ENCODE data around the gene PCDH1. TPM values are rescaled to one million over a fixed set of nuclear protein-coding genes. Genes with fewer than 3 reads are reported as not detected.

The PCDH1 gene
- total RNA-seq, 1 donor = 2.8 TPM

DNA sequence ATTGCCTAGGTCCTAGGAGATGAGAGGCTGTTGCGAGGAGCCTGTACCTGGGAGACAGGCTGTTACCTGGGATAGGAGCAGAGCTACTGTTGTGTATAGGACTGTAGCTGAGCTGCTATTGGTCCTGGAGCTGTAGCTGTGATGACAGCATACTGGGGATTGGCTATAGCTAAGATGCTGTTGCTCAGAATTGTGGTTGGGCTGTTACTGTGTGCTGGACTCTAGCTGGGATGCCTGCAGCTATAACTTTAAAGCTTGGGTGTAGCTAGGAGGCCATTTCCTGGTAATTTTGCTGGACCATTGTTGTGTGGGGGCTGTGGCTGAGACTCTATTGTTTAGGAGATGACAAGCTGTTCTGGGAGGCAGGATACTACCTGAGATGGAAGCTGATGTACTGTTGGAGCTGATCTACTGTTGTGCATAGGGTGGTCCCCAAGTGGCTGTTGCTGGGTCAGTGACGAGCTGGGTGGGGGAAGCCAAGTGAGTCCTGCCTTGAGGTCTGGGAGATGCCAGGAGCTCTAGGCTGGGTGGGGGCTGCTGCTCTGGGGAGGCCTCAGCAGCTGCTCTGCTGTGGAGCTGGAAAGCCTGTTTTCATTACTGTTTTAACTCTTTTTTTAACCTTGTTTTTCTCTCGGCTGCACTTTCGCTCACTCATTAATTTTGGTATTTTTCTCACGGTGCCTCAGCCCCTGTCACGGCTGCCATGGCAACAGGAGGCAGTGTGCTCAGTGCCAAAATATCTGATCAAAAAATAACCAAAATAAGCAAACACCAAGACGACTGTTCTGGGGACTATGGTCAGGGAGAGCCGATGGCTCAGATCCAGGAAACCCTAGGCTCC, 3.0 kb upstream of the PCDH1 start:
- Histone ChIP-seq H3K4me1 (ENCODE audit: insufficient read depth, low read length) (peaks cover 31% of the 10 kb centered on the region), H3K9me3 (ENCODE audit: low read depth, low read length) (no peaks in the 10 kb centered on the region), H3K27me3 (ENCODE audit: insufficient read depth, low read length) (peaks cover 92% of the 10 kb centered on the region), H3K4me3 (ENCODE audit: low read length) (no peak overlapping the region)

DNA sequence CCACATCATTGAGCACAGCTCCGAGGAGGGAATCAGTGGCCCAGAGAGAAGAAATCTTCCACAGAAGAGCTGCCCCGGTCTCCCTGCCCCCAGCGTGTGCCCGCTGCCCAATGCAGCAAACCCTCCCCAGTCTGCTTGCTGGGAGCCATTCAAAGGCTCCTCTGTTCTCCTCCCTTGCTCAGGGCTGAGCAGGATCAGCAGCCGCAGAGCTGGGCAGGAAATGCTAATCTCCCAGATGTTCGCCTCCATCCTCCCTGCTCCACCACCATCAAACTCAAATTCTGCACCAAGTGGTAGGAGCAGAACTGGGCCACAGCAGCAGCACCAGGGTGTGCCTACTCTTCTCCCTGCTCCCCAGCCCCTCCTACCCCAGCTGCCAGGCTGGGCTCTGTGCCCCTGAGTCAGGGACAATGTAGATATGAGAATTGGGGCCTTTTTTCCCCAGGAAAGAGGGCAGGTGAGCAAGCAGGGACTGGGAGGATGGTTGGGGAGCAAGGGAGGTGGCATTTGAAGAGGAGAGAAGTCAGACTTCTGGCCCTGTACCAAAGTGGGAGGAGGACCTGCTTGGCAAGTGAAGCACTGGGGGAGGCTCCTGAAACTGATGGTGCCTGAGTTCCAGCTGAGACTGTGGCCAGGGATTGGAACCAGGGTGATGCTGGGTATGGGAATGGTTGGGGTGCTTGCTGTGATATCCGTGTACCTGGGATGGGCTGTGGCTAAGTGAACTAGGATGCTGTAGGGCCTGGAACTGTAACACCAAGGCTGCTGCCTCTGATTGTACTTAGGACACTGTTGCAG, 1.9 kb upstream of the PCDH1 start:
- Histone ChIP-seq H3K4me1 (ENCODE audit: insufficient read depth, low read length) (peaks cover 34% of the 10 kb centered on the region), H3K9me3 (ENCODE audit: low read depth, low read length) (no peaks in the 10 kb centered on the region), H3K27me3 (ENCODE audit: insufficient read depth, low read length) (peaks cover 94% of the 10 kb centered on the region), H3K4me3 (ENCODE audit: low read length) (no peak overlapping the region)

DNA sequence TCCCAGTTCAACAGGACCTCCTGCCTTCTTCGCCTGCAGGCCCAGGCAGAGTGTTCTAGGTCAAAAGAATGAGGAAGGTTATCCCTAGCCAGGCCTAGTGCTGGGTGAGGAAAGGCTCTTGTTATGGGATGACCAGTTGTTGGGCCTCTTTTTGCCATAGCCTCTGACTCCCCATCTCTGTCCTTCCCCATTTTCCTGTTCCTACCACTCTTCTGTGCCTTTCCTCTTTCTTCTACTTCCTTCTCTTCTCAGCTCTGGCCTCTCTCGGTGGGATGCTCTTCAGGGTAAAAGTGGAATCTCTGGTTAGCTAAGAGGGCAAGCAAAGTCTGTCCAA, 1.2 kb upstream of the PCDH1 start:
- H3K4me3 ChIP-seq (ENCODE audit: low read length) = no peak overlapping the region
- peaks cover 94% of the 10 kb centered on the region for H3K27me3 ChIP-seq (ENCODE audit: insufficient read depth, low read length)
- H3K4me1 ChIP-seq (ENCODE audit: insufficient read depth, low read length) = peaks cover 34% of the 10 kb centered on the region
- H3K9me3 ChIP-seq (ENCODE audit: low read depth, low read length) = no peaks in the 10 kb centered on the region

DNA sequence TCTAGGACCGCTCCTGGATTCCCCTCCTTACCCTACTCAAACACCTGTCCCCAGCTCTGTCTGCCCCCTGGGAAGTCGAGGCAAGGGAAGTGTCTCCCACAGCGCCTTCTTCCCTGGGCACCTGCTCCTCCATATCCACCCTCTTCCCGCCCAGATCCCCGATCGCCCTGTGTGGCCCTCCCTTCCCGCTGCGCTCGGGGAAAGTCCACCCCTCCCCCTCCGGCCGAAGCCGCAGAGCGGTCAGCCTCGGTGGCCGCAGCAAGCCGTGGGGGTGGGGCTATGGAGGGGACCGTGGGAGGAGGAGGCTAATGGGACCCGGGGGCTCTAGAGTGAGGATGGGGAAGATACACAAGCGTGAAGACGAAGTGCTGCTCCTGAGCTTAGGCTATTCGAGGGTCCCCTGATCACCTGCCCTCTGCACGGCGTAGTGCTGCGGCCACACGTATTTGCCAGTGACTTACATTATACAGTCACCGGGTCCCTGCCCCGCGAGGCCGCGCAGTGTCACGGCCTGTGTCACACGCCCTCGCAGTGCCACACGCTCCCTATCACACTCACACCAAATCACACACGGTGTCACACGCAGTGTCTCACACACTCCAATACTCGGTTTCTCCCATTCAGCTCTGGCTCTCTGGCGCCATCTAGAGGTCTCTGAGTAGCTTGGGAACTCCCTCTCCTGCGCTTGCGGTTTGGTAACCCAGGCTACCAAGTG, 658 bp upstream of the PCDH1 start:
- peak overlapping the region; percentile 8 for H3K4me3 ChIP-seq (ENCODE audit: low read length)
- H3K4me1 ChIP-seq (ENCODE audit: insufficient read depth, low read length) = peaks cover 34% of the 10 kb centered on the region
- peaks cover 94% of the 10 kb centered on the region for H3K27me3 ChIP-seq (ENCODE audit: insufficient read depth, low read length)
- no peaks in the 10 kb centered on the region for H3K9me3 ChIP-seq (ENCODE audit: low read depth, low read length)

DNA sequence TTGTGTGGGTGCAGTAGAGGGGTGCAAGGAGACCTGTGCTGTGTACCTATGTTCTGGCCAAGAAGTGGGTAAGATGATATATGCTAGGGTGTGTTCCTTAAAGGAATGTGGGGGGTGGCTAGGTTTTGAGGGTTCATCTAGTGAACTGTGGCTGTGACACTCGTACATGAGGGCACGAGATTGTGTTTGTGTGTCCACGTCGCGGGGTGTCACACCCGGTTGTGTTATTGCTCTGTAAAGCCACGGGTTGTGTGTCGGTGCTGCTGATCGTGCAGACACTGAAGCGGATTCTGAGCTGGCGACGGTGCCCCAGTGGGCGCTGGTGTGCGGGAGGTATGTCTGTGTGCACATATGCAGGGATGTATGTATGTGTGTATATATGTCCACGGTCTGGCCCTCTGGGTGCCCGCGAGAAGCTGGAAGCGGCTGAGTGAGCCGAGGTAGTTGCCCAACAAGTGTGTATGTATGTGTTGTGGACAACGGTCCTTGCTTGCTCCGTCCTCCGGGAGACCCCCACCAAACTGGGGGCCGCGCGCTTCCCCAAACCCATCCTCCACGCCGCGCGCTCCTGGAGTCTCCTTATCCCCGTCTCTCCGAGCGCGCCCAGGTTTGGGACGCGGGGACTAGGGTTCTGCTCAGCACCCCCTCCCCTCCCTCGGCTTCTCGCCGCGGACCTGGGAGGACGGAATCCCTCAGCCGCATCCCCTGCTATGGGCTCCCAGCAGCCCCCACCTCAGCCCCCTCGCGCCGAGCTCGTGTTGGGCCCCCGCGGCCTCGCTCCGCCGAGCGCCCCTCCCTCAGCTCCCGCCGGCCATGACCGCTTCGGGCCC, 639 bp downstream of the PCDH1 start:
- Histone ChIP-seq H3K9me3 (ENCODE audit: low read depth, low read length) (no peaks in the 10 kb centered on the region), H3K27me3 (ENCODE audit: insufficient read depth, low read length) (peaks cover 84% of the 10 kb centered on the region), H3K4me1 (ENCODE audit: insufficient read depth, low read length) (peaks cover 34% of the 10 kb centered on the region), H3K4me3 (ENCODE audit: low read length) (no peak overlapping the region)

DNA sequence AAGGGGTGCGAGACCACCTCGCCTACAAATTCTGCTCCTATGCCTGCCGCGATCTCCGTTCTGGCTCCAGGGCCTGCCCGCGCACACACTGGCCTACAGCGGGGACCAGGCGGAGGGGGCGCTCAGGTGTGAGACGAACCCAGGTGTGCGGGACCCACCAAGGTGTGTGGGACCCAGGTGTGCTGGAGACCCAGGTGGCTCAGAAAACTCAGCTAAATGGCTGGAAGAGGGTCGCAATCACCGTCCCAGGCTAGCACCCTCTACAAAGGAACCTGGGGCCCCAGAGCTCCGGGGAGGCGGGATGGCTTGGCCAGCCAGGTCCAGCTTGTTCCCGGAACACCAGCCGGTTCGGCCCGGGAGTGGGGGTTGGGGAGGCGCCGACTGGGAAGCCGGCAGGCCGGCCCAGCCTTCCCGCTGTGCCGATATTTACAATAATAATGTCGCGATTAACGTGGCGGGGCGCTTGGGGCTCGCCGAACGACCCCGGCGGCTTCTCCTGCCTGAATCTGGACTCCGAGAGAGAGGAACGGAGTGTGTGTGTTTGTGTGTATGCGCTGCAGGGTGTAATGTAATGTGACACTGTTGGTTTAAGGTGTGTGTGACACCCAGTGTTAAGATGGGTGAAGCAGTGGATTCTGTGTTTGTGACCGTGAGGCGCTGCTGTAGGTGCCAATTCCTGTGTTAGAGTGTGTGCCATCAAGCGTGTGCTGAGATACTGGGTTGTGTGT, 1.4 kb downstream of the PCDH1 start:
- Histone ChIP-seq H3K4me1 (ENCODE audit: insufficient read depth, low read length) (peaks cover 34% of the 10 kb centered on the region), H3K9me3 (ENCODE audit: low read depth, low read length) (no peaks in the 10 kb centered on the region), H3K4me3 (ENCODE audit: low read length) (no peak overlapping the region), H3K27me3 (ENCODE audit: insufficient read depth, low read length) (peaks cover 81% of the 10 kb centered on the region)

DNA sequence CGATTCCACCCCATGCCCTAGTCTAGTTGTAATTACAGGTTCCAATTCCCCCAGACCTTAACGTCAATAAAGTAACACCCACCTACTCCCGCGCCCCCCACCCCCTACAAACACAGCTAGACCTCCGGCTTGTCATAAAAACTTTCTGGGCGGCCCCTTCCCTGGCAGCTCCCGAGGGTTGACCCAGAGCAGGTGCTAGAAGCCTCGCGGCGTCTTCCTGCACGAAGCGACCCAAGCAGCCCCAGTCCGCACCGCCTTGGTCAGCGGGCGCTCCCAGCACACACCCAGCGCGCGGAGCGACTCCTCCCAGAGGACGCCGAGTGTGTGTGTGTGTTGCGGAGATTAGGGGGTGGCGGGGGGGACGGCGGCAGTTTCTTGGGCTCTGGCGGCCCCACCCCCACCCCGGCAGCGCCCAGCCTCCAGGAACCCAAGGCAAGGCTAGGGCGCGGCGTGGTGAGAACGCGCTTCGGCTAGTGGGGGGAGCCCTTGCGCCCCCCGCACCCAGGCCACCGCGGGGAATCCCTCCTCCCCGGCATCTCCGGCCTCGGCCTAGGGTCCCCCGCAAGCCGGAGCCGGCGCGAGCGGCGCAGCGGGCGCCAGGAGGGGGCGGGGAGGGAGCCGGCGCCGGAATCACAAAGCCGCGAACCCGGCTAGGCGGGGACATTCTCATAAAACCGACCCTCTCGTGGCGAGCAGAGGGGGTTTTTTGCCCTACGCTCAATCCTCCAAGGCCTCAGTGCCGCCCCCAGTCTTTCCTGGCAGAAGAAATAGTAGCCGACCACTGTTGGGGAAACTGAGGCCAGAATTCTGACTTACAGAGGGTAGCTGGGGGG, 2.2 kb downstream of the PCDH1 start:
- H3K9me3 ChIP-seq (ENCODE audit: low read depth, low read length) = no peaks in the 10 kb centered on the region
- no peak overlapping the region for H3K4me3 ChIP-seq (ENCODE audit: low read length)
- peaks cover 77% of the 10 kb centered on the region for H3K27me3 ChIP-seq (ENCODE audit: insufficient read depth, low read length)
- peaks cover 34% of the 10 kb centered on the region for H3K4me1 ChIP-seq (ENCODE audit: insufficient read depth, low read length)

DNA sequence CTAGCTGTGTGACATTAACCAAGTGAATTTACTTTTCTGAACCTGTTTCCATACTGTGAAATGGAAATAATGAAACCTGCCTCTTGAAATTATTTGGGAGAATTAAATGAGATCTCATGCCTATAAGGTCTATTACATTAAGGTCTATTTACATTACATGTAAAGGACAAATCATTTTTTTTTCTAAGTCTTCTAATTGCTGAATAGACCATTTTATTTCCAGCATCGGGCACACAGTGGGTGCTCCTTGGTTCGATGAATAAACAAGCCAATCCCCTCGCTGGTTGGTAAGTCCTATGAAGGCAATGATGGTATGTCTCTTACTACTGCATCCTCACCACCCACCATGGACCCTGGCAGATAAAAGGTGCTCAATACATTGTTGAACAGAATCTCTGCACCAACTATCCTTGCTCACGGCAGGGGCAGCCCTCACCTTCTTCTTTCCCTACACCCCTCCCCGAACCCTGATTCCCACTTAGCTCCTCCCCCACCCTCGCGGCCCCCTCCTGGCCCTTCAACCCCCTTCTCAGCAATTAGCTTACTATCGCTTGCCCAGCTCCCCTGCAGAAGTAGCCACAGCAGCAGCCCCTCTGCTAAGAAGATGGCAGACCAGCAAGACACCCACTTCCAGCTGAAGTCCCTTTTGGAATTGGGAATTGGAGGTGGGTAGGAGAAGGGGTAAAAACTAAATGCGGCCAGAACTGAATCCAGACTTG, 3.0 kb downstream of the PCDH1 start:
- Histone ChIP-seq H3K9me3 (ENCODE audit: low read depth, low read length) (no peaks in the 10 kb centered on the region), H3K4me1 (ENCODE audit: insufficient read depth, low read length) (peaks cover 34% of the 10 kb centered on the region), H3K27me3 (ENCODE audit: insufficient read depth, low read length) (peaks cover 69% of the 10 kb centered on the region), H3K4me3 (ENCODE audit: low read length) (no peak overlapping the region)

DNA sequence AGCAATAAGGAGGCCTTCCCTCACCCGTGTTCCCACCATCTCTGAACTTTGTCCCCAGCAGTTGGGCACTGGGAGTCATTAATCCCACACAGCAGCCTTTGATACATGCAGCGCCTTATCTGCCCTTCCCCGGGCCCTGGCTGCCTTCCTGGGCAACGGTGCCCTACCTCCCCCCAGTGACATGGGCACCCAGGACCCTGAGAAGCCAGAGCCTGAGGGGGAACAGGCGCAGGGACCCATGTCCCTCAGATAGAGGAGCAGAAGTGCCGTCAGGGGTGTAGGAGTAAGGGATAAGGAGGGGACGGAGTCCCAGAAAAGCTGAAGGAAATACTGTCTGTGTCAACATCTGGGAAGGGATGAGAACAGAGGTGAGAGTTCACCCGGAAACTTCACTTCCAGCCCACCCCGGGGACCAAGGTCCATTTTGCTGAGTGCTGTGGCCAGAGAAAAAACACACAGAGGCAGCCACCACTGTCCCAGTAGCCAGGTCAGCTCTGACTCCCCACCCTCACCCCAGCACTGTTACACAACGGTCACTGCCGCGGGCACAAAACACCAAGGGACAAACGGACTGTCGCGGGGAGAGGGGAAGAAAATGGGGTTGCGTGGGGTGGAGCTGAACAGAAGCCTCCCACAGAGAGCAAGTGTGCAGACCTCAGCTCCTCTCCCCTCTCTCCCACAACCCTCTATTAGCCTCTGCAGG, 3.8 kb downstream of the PCDH1 start:
- Histone ChIP-seq H3K4me1 (ENCODE audit: insufficient read depth, low read length) (peaks cover 32% of the 10 kb centered on the region), H3K27me3 (ENCODE audit: insufficient read depth, low read length) (peaks cover 62% of the 10 kb centered on the region), H3K9me3 (ENCODE audit: low read depth, low read length) (no peaks in the 10 kb centered on the region), H3K4me3 (ENCODE audit: low read length) (no peak overlapping the region)

DNA sequence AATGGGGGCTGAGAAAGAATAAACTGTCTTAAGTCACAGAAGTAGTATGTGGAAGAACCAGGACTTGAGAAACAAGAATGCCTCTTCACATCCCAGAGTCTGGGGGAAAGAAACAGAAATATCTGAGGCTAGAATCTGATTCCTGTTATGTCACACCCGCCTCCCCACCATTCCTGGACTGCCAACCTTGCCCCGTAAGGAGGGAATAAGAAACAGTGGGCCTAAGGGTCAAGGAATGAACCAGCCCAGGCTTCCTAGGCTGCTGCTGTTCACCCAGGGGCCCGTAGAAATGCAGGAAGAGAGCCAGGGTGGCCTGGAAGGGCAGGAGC, 4.3 kb downstream of the PCDH1 start:
- Histone ChIP-seq H3K9me3 (ENCODE audit: low read depth, low read length) (no peaks in the 10 kb centered on the region), H3K4me3 (ENCODE audit: low read length) (no peak overlapping the region), H3K27me3 (ENCODE audit: insufficient read depth, low read length) (peaks cover 56% of the 10 kb centered on the region), H3K4me1 (ENCODE audit: insufficient read depth, low read length) (peaks cover 27% of the 10 kb centered on the region)

DNA sequence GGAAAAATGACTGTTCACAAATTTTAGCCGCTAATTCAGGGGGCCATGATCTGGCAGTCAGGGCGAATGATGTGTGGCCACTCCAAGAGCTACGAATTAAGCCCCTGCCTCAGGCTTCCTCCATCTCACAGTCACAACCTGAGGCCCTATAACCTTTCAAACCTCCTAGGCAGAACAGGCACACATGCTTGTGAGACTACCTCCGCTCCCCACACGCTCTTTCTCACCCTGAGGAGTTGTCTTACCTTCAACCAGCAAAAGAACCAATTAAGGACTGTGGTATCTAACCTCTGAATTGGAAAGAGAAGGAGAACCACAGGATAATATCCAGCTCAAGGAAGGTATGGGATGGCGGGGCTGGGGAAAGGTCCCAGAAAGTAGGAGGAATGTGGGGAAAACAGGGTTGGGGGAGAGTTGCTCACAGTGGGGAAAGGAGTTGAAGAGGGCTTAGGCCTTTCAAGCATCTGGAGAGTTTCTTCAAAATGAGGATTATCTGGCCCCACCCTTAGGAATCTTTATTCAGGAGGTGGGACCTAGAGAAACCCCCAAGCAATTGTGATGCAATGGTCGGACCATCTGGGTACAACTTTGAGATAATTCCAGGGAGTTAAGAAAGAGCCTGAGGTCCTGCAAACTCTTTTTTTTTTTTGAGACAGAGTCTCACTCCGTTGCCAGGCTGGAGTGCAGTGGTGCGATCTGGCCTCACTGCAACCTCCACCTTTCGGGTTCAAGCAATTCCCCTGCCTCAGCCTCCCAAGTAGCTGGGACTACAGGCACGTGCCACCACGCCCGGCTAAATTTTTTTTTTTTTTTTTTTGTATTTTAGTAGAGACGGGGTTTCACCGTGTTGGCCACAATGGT, 5.5 kb downstream of the PCDH1 start:
- Histone ChIP-seq H3K4me1 (ENCODE audit: insufficient read depth, low read length) (peaks cover 19% of the 10 kb centered on the region), H3K27me3 (ENCODE audit: insufficient read depth, low read length) (peaks cover 50% of the 10 kb centered on the region), H3K9me3 (ENCODE audit: low read depth, low read length) (no peaks in the 10 kb centered on the region), H3K4me3 (ENCODE audit: low read length) (no peak overlapping the region)

DNA sequence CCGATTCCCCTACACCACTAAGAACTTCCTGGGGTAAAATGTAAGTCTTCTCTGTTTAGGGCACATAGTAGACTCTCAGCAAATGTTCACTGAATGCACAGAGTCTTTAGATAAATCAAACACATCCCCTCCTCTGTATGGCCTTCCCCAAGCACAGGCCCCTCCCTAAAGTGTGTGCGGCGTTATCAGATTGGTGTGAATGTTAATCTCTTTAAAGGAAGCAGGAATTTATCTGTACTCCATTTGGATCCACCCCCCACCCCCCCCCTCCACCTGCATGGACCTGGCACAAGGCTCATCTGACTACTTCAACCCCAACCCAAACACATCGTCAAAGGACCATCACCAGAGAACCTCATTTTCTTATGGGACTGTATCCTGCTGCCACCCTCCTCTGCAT, 6.3 kb downstream of the PCDH1 start:
- no peaks in the 10 kb centered on the region for H3K9me3 ChIP-seq (ENCODE audit: low read depth, low read length)
- no peak overlapping the region for H3K4me3 ChIP-seq (ENCODE audit: low read length)
- peaks cover 41% of the 10 kb centered on the region for H3K27me3 ChIP-seq (ENCODE audit: insufficient read depth, low read length)
- H3K4me1 ChIP-seq (ENCODE audit: insufficient read depth, low read length) = peaks cover 10% of the 10 kb centered on the region
